ENCODE results near the gene TET1. TPM values are rescaled to one million over a fixed set of nuclear protein-coding genes. Genes with fewer than 3 reads are reported as not detected.

The TET1 gene
- total RNA-seq, 1 experiment from 2014 or later: 2.7 TPM

DNA sequence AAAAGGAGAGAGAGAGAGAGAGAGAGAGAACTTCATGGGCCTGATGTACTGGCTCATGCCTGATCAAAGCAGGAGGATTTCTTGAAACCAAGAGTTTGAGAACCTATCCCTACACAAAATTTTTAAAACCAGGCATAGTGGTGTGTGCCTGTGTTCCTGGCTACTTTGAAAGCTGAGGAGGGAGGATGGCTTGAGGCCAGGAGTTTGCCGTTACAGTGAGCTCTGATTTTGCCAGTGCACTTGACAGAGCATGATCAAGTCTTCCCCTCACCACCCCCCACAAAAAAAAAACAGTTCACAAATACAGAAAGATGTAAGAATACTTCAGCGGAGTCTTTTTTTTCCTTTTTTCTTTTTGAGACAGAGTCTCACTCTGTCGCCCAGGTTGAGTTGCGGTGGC lies 108.8 kb downstream of the TET1 start:
- intact Hi-C loops (cut with micrococcal nuclease): no loop called here
- Histone ChIP-seq H3K27ac (ENCODE audit: low read depth, low read length) (no peak overlapping the region), H3K36me3 (ENCODE audit: control insufficient read depth in 1 of 2, insufficient read depth in 2 of 2, low read length in 2 of 2) (peaks cover 0 to 2% of the 10 kb centered on the region in 2 experiments; a peak in 2 of 4 replicates), H3K9ac (ENCODE audit: low read length) (no peak overlapping the region), H3K79me2 (ENCODE audit: insufficient read depth, low read length) (no peaks in the 10 kb centered on the region), H4K20me1 (ENCODE audit: insufficient read depth) (no peaks in the 10 kb centered on the region), H3K9me2 (ENCODE audit: insufficient read depth) (no peaks in the 10 kb centered on the region), H3K27me3 (ENCODE audit: insufficient read depth, low read length) (no peaks in the 10 kb centered on the region), H2AFZ (ENCODE audit: low read depth, low read length, poor library complexity, severe bottlenecking) (no peak overlapping the region), H3K4me1 (ENCODE audit: control insufficient read depth in 1 of 2, insufficient read depth in 2 of 2, low read length in 2 of 2) (peaks cover 7 to 11% of the 10 kb centered on the region in 2 experiments; a peak in 3 of 4 replicates), H3K9me3 (ENCODE audit: control insufficient read depth in 1 of 2, insufficient read depth in 1 of 2, low read depth in 1 of 2, low read length in 2 of 2) (no peaks in the 10 kb centered on the region), H3K4me3 (replicated peaks in 1 of 2; ENCODE audit: low read depth in 1 of 2, low read length in 2 of 2) (no peak overlapping the region), H3K4me2 (ENCODE audit: low read length) (no peak overlapping the region)
- ChIA-PET POLR2A (no interaction called here), RAD21 (ENCODE audit: low non-redundant PET in 1 of 2, low total read pairs in 2 of 2, uncharacterized antibody in 2 of 2, unreplicated experiment in 2 of 2) (no interaction called here), CTCF (no interaction called here)
- ATAC-seq (no peak), DNase-seq (ENCODE audit: low read depth, low spot score) (no peak)
- no peak for TF ChIP-seq RAD21 (IDR thresholded peaks at IDR 0.05; ENCODE audit: low read depth)
- no peak for TF ChIP-seq CBX3 (IDR thresholded peaks at IDR 0.05; ENCODE audit: low read depth)
- no peak for TF ChIP-seq POLR2AphosphoS5 (IDR thresholded peaks at IDR 0.05; ENCODE audit: low read depth, low read length)
- no peak for TF ChIP-seq CEBPB (IDR thresholded peaks at IDR 0.05; ENCODE audit: low read depth)
- TF ChIP-seq ZNF274 (IDR thresholded peaks at IDR 0.05; ENCODE audit: low read depth, low read length): no peak
- no peak for TF ChIP-seq SIN3A (IDR thresholded peaks at IDR 0.05; ENCODE audit: low read depth)
- no peak for TF ChIP-seq POLR2A (IDR thresholded peaks at IDR 0.05; ENCODE audit: borderline replicate concordance, extremely low read depth, insufficient read depth, insufficient read length)
- TF ChIP-seq CTCF (IDR thresholded peaks at IDR 0.05 in 2 of 3, conservative IDR thresholded peaks at IDR 0.05 in 1 of 3; ENCODE audit: borderline replicate concordance in 1 of 3, insufficient read depth in 1 of 3, low read depth in 2 of 3, low read length in 2 of 3): no peak
- TF ChIP-seq, protein P1, sequence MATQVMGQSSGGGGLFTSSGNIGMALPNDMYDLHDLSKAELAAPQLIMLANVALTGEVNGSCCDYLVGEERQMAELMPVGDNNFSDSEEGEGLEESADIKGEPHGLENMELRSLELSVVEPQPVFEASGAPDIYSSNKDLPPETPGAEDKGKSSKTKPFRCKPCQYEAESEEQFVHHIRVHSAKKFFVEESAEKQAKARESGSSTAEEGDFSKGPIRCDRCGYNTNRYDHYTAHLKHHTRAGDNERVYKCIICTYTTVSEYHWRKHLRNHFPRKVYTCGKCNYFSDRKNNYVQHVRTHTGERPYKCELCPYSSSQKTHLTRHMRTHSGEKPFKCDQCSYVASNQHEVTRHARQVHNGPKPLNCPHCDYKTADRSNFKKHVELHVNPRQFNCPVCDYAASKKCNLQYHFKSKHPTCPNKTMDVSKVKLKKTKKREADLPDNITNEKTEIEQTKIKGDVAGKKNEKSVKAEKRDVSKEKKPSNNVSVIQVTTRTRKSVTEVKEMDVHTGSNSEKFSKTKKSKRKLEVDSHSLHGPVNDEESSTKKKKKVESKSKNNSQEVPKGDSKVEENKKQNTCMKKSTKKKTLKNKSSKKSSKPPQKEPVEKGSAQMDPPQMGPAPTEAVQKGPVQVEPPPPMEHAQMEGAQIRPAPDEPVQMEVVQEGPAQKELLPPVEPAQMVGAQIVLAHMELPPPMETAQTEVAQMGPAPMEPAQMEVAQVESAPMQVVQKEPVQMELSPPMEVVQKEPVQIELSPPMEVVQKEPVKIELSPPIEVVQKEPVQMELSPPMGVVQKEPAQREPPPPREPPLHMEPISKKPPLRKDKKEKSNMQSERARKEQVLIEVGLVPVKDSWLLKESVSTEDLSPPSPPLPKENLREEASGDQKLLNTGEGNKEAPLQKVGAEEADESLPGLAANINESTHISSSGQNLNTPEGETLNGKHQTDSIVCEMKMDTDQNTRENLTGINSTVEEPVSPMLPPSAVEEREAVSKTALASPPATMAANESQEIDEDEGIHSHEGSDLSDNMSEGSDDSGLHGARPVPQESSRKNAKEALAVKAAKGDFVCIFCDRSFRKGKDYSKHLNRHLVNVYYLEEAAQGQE (IDR thresholded peaks at IDR 0.05; ENCODE audit: low read depth): no peak
- TF ChIP-seq EZH2phosphoT487 (IDR thresholded peaks at IDR 0.05; ENCODE audit: borderline replicate concordance): no peak
- TF ChIP-seq SP1 (IDR thresholded peaks at IDR 0.05; ENCODE audit: low read depth): no peak
- no peak for TF ChIP-seq EZH2 (IDR thresholded peaks at IDR 0.05)
- no peak for TF ChIP-seq ELF1 (IDR thresholded peaks at IDR 0.05; ENCODE audit: borderline replicate concordance, low read depth)
- BruUV-seq (replicated peaks): no TSS peak

Measured in HCT116 (cell line).